AG04450 (cell line): Measurements from ENCODE around the gene GTF2E1. TPM values are rescaled to one million over a fixed set of nuclear protein-coding genes. Genes with fewer than 3 reads are reported as not detected.

ENCODE experiments used
- CTCF ChIA-PET: fragments of 300-600, 350-600 bp; formaldehyde crosslinking; extraction: SDS; loops from one replicate; lab custom pipeline; 2022; ENCODE audit warnings: antibody characterized with exemption, inconsistent platforms; lab: Charles Lee
- POLR2A ChIA-PET: fragments of 350-600 bp; formaldehyde crosslinking; extraction: SDS; loops from one replicate; lab custom pipeline; 2021; ENCODE audit warnings: antibody characterized with exemption, inconsistent platforms; lab: Yijun Ruan, JAX
- DNase-seq: peaks from one replicate; pipeline ENCODE4 v3.0.0-alpha.2; 2011; ENCODE audit warnings: low read depth, low spot score
- H3K27ac ChIP-seq: one replicate; pipeline ENCODE4 v1.5.1; 2012; ENCODE audit warnings: low read depth, low read length, control low read depth
- H3K27me3 ChIP-seq: one replicate; pipeline ENCODE4 v1.6.0; 2012; ENCODE audit warnings: low read length; ENCODE audit not compliant: control insufficient read depth, insufficient read depth
- H3K4me3 ChIP-seq: 2 replicates; pipeline ENCODE4 v1.5.1; 2011; ENCODE audit warnings: mild to moderate bottlenecking, low read depth, low read length, control low read depth
- H3K9me3 ChIP-seq: 2 replicates; pipeline ENCODE4 v1.5.1; 2012; ENCODE audit warnings: low read length; ENCODE audit not compliant: control insufficient read depth, insufficient read depth
- CTCF ChIP-seq: IDR thresholded peaks from 2 replicates; pipeline ENCODE4 v1.5.1; 2011; ENCODE audit warnings: low read depth, low read length, control low read depth, inconsistent platforms
- polyA plus RNA-seq: library from polyadenylated mRNA; depleted of rRNA; stranded (reverse); fragments of >200 nt; gene quantifications from 2 replicates; pipeline ENCODE4 v1.2.3, GENCODE V29; 2011

Gene GTF2E1
- polyA plus RNA-seq, 1 experiment: 15.5 TPM

GRCh38 chr3:120820748-120821147, 78.2 kb downstream of the GTF2E1 start:
- Histone ChIP-seq H3K4me3 (no peak overlapping the region), H3K9me3 (no peaks in the 10 kb centered on the region), H3K27me3 (peaks cover 10% of the 10 kb centered on the region), H3K27ac (no peak overlapping the region)
- no peak for DNase-seq
- POLR2A ChIA-PET: no interaction called here
- no peak for TF ChIP-seq CTCF
- CTCF ChIA-PET: interaction anchor here (1.6 to 3.5 kb wide), 3 partner anchors 26 to 262 kb away, joined by 4 to 19 read pairs (median 5); no protein-coding TSS in a partner anchor

GRCh38 chr3:120821426-120821825, 78.9 kb downstream of the GTF2E1 start:
- CTCF ChIA-PET: interaction anchor here (3.5 kb wide), 1 partner anchor 26 kb away, joined by 19 read pairs; no protein-coding TSS in a partner anchor
- POLR2A ChIA-PET: no interaction called here
- H3K4me3 ChIP-seq: no peak overlapping the region
- TF ChIP-seq CTCF: no peak
- H3K9me3 ChIP-seq: no peaks in the 10 kb centered on the region
- peaks cover 9% of the 10 kb centered on the region for H3K27me3 ChIP-seq
- DNase-seq: no peak
- H3K27ac ChIP-seq: no peak overlapping the region

GRCh38 chr3:120823156-120823555, 80.6 kb downstream of the GTF2E1 start:
- no peak for DNase-seq
- no peak for TF ChIP-seq CTCF

GRCh38 chr3:120824613-120825012, 82.1 kb downstream of the GTF2E1 start:
- no peak for DNase-seq
- Histone ChIP-seq H3K27me3 (peaks cover 4% of the 10 kb centered on the region), H3K4me3 (no peak overlapping the region), H3K27ac (no peak overlapping the region), H3K9me3 (no peaks in the 10 kb centered on the region)
- TF ChIP-seq CTCF: no peak
- ChIA-PET POLR2A (no interaction called here), CTCF (no interaction called here)

More at GRCh38 chr3:120823156-120823555, 80.6 kb downstream of the GTF2E1 start:
- ChIA-PET POLR2A (no interaction called here), CTCF (no interaction called here)
- Histone ChIP-seq H3K27me3 (peaks cover 4% of the 10 kb centered on the region), H3K4me3 (no peak overlapping the region), H3K9me3 (no peaks in the 10 kb centered on the region), H3K27ac (no peak overlapping the region)

- no peak for DNase-seq
- TF ChIP-seq CTCF: no peak
- Histone ChIP-seq H3K9me3 (no peaks in the 10 kb centered on the region), H3K27me3 (peaks cover 2% of the 10 kb centered on the region), H3K27ac (no peak overlapping the region), H3K4me3 (no peak overlapping the region)
- ChIA-PET CTCF (interaction anchor here (0.9 kb wide), 1 partner anchor 261 kb away, joined by 3 read pairs; no protein-coding TSS in a partner anchor), POLR2A (no interaction called here)
These were observed 86.3 kb downstream of the GTF2E1 start for GRCh38 chr3:120828796-120829195.
